ENCODE measurements around the gene ALPI. TPM values are rescaled to one million over a fixed set of nuclear protein-coding genes. Genes with fewer than 3 reads are reported as not detected.
A peak's percentile ranks its signal among the peaks of the same experiment; 100 is the strongest.
"Not testable (repeated sequence)": the region's sequence is repeated elsewhere in the genome, so short reads cannot be mapped to it uniquely, and the experiment has no call there.

ALPI gene
- total and polyA plus RNA-seq, 8 donors, result 1.4 to 12.3 TPM; not detected in 6

- TF ChIP-seq POLR2AphosphoS5 (IDR thresholded peaks at IDR 0.05) (no peak), EP300 (IDR thresholded peaks at IDR 0.05) (no peak), POLR2A (IDR thresholded peaks at IDR 0.05) (no peak)
- TF ChIP-seq, protein P1, sequence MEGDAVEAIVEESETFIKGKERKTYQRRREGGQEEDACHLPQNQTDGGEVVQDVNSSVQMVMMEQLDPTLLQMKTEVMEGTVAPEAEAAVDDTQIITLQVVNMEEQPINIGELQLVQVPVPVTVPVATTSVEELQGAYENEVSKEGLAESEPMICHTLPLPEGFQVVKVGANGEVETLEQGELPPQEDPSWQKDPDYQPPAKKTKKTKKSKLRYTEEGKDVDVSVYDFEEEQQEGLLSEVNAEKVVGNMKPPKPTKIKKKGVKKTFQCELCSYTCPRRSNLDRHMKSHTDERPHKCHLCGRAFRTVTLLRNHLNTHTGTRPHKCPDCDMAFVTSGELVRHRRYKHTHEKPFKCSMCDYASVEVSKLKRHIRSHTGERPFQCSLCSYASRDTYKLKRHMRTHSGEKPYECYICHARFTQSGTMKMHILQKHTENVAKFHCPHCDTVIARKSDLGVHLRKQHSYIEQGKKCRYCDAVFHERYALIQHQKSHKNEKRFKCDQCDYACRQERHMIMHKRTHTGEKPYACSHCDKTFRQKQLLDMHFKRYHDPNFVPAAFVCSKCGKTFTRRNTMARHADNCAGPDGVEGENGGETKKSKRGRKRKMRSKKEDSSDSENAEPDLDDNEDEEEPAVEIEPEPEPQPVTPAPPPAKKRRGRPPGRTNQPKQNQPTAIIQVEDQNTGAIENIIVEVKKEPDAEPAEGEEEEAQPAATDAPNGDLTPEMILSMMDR (IDR thresholded peaks at IDR 0.05), result no peak
- Histone ChIP-seq H3K27me3 (no peaks in the 10 kb centered on the region), H3K36me3 (no peaks in the 10 kb centered on the region), H3K27ac (no peak overlapping the region), H3K4me1 (no peaks in the 10 kb centered on the region), H3K4me3 (no peak overlapping the region), H3K9me3 (no peaks in the 10 kb centered on the region)
- 69 to 85% (median 80%) methylated on average over 17 to 18 of the region's 18 CpGs for WGBS, 5 donors
- intact Hi-C loops (cut with DNase I; ENCODE audit: low total_unique reads), result no loop called here
- DNase-seq, result peak in 1 of 2 donors; percentile 41
Measured at GRCh38 chr2:232447638-232448303, 8.2 kb upstream of the ALPI start.

DNA sequence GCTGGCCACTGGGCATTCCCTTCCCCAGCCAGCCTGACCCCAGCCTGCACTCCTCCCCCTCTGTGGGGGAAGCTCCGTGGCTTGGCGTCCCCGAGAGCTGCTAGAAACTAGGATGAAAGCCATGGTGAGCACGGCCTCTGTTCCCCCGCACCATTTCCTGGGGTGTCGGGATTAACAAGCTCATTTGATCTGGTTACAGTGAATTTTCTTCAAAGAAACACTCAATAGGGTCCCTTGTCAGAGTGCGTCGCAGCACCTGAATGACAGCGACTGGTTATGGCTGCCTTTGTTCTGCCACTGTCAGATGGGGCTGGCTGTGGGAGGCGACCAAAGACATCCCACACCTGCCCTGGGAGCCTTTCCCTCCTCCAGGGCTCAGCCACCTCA is 7.7 kb upstream of the ALPI start:
- Histone ChIP-seq H3K36me3 (no peaks in the 10 kb centered on the region), H3K4me1 (no peaks in the 10 kb centered on the region), H3K4me3 (no peak overlapping the region), H3K9me3 (no peaks in the 10 kb centered on the region), H3K27ac (no peak overlapping the region), H3K27me3 (no peaks in the 10 kb centered on the region)
- TF ChIP-seq EP300 (IDR thresholded peaks at IDR 0.05) (no peak), POLR2A (IDR thresholded peaks at IDR 0.05) (no peak)
- TF ChIP-seq, protein P1 (IDR thresholded peaks at IDR 0.05), result no peak
- WGBS, 5 donors, result 66 to 78% (median 74%) methylated on average over 9 to 10 of the region's 10 CpGs
- intact Hi-C loops (cut with DNase I; ENCODE audit: low total_unique reads), result no loop called here
- no peak for DNase-seq

- no peak overlapping the region for H3K27ac ChIP-seq
- DNase-seq, result no peak
- no peaks in the 10 kb centered on the region for H3K9me3 ChIP-seq
- 67 to 77% (median 69%) methylated on average over 11 to 12 of the region's 12 CpGs for WGBS, 5 donors
- intact Hi-C loops (cut with DNase I; ENCODE audit: low total_unique reads), result no loop called here
- H3K36me3 ChIP-seq, result no peaks in the 10 kb centered on the region
- no peaks in the 10 kb centered on the region for H3K4me1 ChIP-seq
- TF ChIP-seq POLR2A (IDR thresholded peaks at IDR 0.05) (no peak), EP300 (IDR thresholded peaks at IDR 0.05) (no peak), POLR2AphosphoS5 (IDR thresholded peaks at IDR 0.05) (no peak)
- TF ChIP-seq, protein P1 (IDR thresholded peaks at IDR 0.05), result no peak
- no peak overlapping the region for H3K4me3 ChIP-seq
- peaks cover 0 to 7% (median 0%) of the 10 kb centered on the region in 3 donors for H3K27me3 ChIP-seq
Measured at GRCh38 chr2:232449964-232450363, 6.0 kb upstream of the ALPI start.

DNA sequence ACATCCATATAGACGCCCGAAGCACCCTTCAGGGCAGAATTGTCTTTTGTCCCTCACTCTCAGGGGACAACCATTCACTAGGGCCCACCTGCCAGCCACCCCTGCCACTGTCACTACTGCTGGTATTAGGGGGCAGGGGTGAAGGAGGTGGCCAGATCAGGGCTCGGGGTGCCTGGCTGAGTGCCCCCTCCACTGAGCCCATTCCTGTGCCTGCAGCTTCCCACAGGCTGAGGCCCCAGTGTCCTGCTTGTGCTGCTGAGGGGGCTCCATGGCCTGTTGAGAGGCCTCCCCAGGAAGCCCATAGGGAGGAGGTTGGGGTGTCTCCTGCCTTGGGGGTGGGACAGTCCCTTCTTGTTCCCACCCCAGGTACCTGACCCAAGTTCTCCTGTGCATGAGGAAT is 4.3 kb upstream of the ALPI start:
- H3K4me1 ChIP-seq; H3K36me3 ChIP-seq; H3K4me3 ChIP-seq; H3K9me3 ChIP-seq; DNase-seq; intact Hi-C loops (cut with DNase I; ENCODE audit: low total_unique reads); H3K27ac ChIP-seq: not testable (repeated sequence)
- WGBS, 5 donors, result 84 to 96% (median 86%) methylated on average over 3 of the region's 3 CpGs
- peaks cover 0 to 15% (median 0%) of the 10 kb centered on the region in 3 donors for H3K27me3 ChIP-seq

DNA sequence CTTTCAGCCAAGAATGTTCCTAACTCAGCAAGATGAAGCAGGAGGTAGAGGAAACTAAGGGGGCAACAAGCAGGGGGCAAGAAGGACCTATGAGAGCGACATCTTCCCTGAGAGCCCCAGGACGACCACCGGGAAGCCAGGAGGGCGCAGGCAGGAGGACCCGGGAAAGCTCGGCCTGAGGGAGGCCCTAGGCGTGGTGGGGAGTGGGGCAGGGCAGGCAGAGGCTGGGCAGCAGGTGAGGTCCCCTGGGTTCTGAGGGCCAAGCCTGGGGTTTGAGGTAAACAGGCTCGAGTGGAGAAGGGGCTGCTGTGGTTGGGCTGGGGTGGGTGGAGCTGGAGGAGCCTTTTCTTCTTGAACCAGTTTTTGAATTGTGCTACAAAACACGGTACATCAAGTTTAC is 1.3 kb upstream of the ALPI start:
- no peaks in the 10 kb centered on the region for H3K4me1 ChIP-seq
- TF ChIP-seq EP300 (IDR thresholded peaks at IDR 0.05) (no peak), POLR2A (IDR thresholded peaks at IDR 0.05) (no peak), POLR2AphosphoS5 (IDR thresholded peaks at IDR 0.05) (no peak)
- TF ChIP-seq, protein P1 (IDR thresholded peaks at IDR 0.05), result no peak
- no peak for DNase-seq
- peaks cover 0 to 45% (median 19%) of the 10 kb centered on the region in 3 donors for H3K27me3 ChIP-seq
- no peaks in the 10 kb centered on the region for H3K36me3 ChIP-seq
- intact Hi-C loops (cut with DNase I; ENCODE audit: low total_unique reads), result no loop called here
- H3K9me3 ChIP-seq, result no peaks in the 10 kb centered on the region
- H3K27ac ChIP-seq, result no peak overlapping the region
- H3K4me3 ChIP-seq, result no peak overlapping the region
- WGBS, 5 donors, result 80 to 85% (median 82%) methylated on average over 9 of the region's 9 CpGs
